Osteoblast (primary cell): ENCODE data around the gene NEK6. TPM values are rescaled to one million over a fixed set of nuclear protein-coding genes. Genes with fewer than 3 reads are reported as not detected.

Experiments
- DNase-seq: peaks from one replicate; pipeline ENCODE4 v3.0.0; 2011; ENCODE audit warnings: low spot score, mixed read lengths; ENCODE audit not compliant: insufficient read length; ENCODE audit errors: missing footprints
- H2AFZ ChIP-seq: 2 replicates; pipeline ENCODE4 v1.6.0; 2011; ENCODE audit warnings: mild to moderate bottlenecking, low read length
- H3K27ac ChIP-seq: 2 replicates; pipeline ENCODE4 v1.5.1; 2011; ENCODE audit warnings: mild to moderate bottlenecking, low read depth, low read length, moderate library complexity
- H3K27me3 ChIP-seq: 2 replicates; pipeline ENCODE4 v1.6.0; 2012; ENCODE audit warnings: mild to moderate bottlenecking, control low read depth, inconsistent platforms, low read length, moderate library complexity; ENCODE audit not compliant: insufficient read depth
- H3K36me3 ChIP-seq: 2 replicates; pipeline ENCODE4 v1.5.1; 2011; ENCODE audit warnings: mild to moderate bottlenecking, low read length, control low read depth, moderate library complexity; ENCODE audit not compliant: insufficient read depth
- H3K4me1 ChIP-seq: 2 replicates; pipeline ENCODE4 v1.5.1; 2011; ENCODE audit warnings: mild to moderate bottlenecking, low read length, control low read depth, moderate library complexity; ENCODE audit not compliant: insufficient read depth
- H3K4me2 ChIP-seq: 2 replicates; pipeline ENCODE4 v1.6.0; 2011; ENCODE audit warnings: mild to moderate bottlenecking, low read length; ENCODE audit not compliant: insufficient read depth
- H3K4me3 ChIP-seq: fragments of 200-600 bp; sonication (generic); 3 replicates; pipeline ENCODE4 v1.5.1; 2012; ENCODE audit warnings: mild to moderate bottlenecking, low read length, inconsistent platforms; ENCODE audit not compliant: insufficient read depth
- H3K79me2 ChIP-seq: 2 replicates; pipeline ENCODE4 v1.6.0; 2012; ENCODE audit warnings: mild to moderate bottlenecking, low read length, control low read depth, inconsistent platforms; ENCODE audit not compliant: insufficient read depth
- H3K9me3 ChIP-seq: 2 replicates; pipeline ENCODE4 v1.5.1; 2011; ENCODE audit warnings: low read depth, low read length, control low read depth
- H4K20me1 ChIP-seq: 2 replicates; pipeline ENCODE4 v1.6.0; 2012; ENCODE audit warnings: mild to moderate bottlenecking, low read length, control low read depth; ENCODE audit not compliant: insufficient read depth
- CTCF ChIP-seq: IDR thresholded peaks from 2 replicates; pipeline ENCODE4 v1.5.1; 2011; ENCODE audit warnings: mild to moderate bottlenecking, low read depth, low read length, moderate library complexity; ENCODE audit errors: extremely low read depth
- total RNA-seq: library from RNA; depleted of rRNA; stranded (reverse); fragments of >200 nt; gene quantifications from 2 replicates; pipeline ENCODE4 v1.2.3, GENCODE V29; 2012

Gene NEK6
- total RNA-seq, 1 donor, result 128 TPM

DNA sequence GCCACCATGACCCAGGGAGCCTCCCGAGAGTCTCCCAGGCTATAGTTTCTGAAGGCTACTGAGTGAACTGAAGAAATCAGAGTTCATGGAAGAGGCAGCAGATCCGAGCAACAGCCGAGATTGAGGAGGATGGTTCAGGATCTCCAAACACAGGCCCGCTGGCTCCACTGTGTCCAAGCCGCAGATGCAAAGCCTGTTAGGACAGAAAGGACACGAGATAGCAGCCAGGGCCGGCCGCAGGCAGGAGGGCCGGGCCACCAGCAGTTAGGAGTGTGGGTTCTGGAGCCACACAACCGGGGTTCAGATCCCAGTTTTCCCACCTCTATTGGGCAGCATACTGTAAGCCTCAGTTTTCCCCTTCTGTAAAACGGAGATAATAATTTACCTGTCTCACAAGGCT, 27.7 kb downstream of the NEK6 start:
- no peaks in the 10 kb centered on the region for H3K9me3 ChIP-seq
- peaks cover 90% of the 10 kb centered on the region for H3K79me2 ChIP-seq
- peaks cover 5% of the 10 kb centered on the region for H4K20me1 ChIP-seq
- peak overlapping the region; percentile 29 for H3K4me2 ChIP-seq
- peaks cover 76% of the 10 kb centered on the region for H3K4me1 ChIP-seq
- H3K27ac ChIP-seq, result peak overlapping the region; percentile 99
- TF ChIP-seq CTCF, result no peak
- no peak for DNase-seq
- H3K27me3 ChIP-seq, result no peaks in the 10 kb centered on the region
- H2AFZ ChIP-seq, result no peak overlapping the region
- H3K36me3 ChIP-seq, result peaks cover 44% of the 10 kb centered on the region
- no peak overlapping the region for H3K4me3 ChIP-seq

DNA sequence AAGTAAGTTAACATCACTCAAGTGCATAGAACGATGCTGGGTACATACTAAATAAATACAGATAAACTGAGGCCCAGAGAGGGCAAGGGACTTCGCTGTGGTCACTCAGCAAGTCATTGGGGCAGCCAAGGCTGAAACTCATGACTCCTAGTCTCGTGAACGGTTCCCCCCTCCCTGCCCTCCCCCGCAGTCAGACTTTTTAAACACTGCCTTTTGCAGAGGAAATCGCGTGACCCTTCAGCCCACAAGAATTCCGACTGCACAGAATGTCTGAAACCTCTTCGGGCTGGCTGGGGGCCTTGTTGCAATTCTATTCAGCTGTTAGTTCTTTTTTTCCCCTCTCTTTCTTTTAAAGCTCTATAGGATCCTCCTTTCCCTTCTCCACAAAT, 28.1 kb downstream of the NEK6 start:
- peaks cover 90% of the 10 kb centered on the region for H3K79me2 ChIP-seq
- peak; percentile 97 for DNase-seq
- TF ChIP-seq CTCF, result no peak
- peaks cover 44% of the 10 kb centered on the region for H3K36me3 ChIP-seq
- H3K4me2 ChIP-seq, result peak overlapping the region; percentile 43
- peak overlapping the region; percentile 99 for H3K27ac ChIP-seq
- no peaks in the 10 kb centered on the region for H3K27me3 ChIP-seq
- H4K20me1 ChIP-seq, result peaks cover 5% of the 10 kb centered on the region
- peaks cover 75% of the 10 kb centered on the region for H3K4me1 ChIP-seq
- H2AFZ ChIP-seq, result no peak overlapping the region
- no peaks in the 10 kb centered on the region for H3K9me3 ChIP-seq
- H3K4me3 ChIP-seq, result no peak overlapping the region

DNA sequence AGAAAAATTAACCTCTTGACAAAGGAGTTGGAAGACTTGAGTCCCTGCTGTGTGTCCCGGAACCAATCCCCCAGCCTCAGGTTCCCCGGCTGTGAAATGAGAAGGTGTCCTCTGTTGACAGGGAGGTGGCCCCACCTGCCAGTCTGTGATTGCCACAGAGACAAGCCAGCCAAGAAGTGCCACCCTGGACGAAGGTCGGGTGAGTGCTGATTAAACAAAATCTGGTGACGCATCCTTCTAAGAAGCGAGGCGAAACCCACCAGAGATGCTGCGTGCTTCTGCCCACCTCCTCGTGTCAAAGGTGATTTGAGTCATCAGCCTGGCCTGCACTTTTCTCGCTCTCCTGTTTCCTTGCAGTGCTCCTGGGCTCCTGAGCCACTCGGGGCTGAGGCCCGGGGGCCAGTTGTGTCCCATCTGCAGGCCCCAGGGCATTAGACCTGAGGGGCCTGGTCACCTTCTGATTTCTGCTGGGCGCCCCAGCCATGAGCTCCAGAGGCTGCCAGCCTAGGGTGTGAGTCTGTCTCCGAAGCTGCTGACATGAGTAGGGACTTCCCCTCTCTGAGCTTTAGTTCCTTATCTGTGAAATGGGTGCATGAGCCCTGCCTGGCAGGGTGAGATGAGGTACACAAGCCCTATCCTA, 28.7 kb downstream of the NEK6 start:
- peak; percentile 95 for DNase-seq

More for the DNA sequence above, 28.7 kb downstream of the NEK6 start:
- Histone ChIP-seq H3K4me2 (peak overlapping the region; percentile 43), H3K4me1 (peaks cover 76% of the 10 kb centered on the region), H2AFZ (no peak overlapping the region), H3K9me3 (no peaks in the 10 kb centered on the region), H3K27ac (peak overlapping the region; percentile 99), H4K20me1 (peaks cover 5% of the 10 kb centered on the region), H3K79me2 (peaks cover 90% of the 10 kb centered on the region), H3K27me3 (no peaks in the 10 kb centered on the region), H3K4me3 (peak overlapping the region; percentile 27), H3K36me3 (peaks cover 44% of the 10 kb centered on the region)
- TF ChIP-seq CTCF, result no peak
